GM18858 (cell line): ENCODE data around the gene MYT1.

Experiments used
- ATAC-seq: cut with Tn5 transposase; IDR thresholded peaks from one replicate; pipeline ENCODE4 v1.9.1; 2021; ENCODE audit not compliant: unreplicated experiment

Gene MYT1

DNA sequence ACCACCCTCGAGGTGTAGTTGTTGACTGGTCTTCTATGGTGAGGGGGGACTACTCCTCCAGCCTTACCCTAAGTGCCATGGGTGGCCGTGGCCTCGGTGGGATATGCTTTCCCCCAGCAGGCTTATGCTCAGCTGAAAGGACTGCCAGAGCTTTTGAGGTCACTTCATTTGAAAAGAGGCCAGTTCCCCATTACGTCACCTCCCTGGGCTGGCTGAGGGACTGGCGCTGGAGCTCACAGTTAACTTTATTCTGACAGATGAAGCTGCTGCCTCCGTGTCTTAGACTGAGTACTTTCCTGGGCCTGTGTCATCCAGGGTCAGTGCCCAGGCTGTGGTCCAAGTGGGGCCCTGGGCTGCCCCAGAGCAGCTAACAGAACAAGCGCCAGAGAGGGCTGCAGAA, 48.5 kb downstream of the MYT1 start:
- ATAC-seq: no peak

DNA sequence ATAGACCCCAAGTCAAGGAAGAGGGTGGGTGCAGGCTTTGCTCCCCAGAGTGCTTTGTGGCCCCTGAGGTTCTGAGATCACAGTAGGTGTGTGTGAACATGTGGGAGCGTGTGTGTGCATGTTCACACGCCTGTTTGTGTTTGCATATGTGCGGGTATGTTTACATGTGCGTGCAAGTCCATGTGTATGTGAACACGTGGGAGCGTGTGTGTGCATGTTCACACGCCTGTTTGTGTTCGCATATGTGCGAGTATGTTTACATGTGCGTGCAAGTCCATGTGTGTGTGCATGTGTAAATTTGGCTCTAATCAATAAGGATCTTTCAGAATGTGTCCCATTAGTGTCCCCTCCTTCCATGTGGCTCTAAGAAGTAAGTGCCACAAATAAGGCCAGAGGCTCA, 49.9 kb downstream of the MYT1 start:
- ATAC-seq: no peak

DNA sequence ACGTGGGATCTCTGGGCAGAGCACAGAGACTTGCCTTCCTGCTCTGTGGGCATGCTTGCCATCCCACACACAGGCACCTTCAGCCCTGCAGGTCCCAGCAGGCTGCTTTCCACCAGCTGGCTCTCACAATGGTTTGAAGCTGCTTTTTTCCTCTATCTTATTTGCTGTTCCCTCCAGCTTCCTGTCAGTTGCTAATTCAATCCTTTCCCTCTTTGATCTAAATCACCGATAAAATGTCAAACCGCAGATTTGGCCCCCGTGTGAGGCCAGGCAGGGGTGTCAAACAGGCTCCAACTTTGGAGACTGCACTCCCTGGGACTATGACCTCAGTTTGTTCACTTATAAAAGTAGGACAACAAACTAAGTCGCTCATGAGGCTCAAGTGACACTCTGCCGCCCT, 50.7 kb downstream of the MYT1 start:
- ATAC-seq: no peak

DNA sequence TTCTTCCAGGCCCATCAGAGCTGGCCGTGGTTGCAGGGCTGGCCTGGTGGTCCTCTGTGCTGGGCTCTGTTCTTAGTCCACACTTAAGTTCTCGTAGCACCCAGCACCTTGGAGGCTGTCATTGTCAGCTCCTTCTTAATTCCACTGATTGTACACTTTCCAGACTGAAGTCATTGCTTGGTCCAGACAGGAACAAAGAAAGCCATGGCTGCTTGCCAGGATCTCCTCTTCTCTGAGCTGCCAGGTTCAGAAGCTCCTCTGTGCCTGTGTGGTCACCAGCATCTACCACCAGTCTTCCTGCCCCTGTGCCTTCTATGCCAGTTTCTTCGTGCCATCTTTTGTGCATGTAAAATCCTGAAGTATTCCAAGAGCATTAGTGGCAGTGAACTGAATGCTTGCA, 51.8 kb downstream of the MYT1 start:
- no peak for ATAC-seq

DNA sequence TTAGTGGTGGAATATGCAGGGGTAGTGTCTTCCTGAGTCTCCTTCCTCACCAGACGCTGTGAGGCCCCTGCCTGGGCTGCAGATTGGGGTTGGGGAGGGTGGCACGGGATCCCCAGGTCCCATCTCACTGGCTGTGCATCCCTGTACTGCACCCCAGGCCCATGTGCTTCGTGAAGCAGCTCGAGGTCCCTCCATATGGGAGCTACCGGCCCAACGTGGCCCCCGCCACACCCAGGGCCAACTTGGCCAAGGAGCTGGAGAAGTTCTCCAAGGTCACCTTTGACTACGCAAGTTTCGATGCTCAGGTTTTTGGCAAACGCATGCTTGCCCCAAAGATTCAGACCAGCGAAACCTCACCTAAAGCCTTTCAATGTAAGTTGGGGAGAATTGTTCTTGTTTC, 52.7 kb downstream of the MYT1 start:
- no peak for ATAC-seq

DNA sequence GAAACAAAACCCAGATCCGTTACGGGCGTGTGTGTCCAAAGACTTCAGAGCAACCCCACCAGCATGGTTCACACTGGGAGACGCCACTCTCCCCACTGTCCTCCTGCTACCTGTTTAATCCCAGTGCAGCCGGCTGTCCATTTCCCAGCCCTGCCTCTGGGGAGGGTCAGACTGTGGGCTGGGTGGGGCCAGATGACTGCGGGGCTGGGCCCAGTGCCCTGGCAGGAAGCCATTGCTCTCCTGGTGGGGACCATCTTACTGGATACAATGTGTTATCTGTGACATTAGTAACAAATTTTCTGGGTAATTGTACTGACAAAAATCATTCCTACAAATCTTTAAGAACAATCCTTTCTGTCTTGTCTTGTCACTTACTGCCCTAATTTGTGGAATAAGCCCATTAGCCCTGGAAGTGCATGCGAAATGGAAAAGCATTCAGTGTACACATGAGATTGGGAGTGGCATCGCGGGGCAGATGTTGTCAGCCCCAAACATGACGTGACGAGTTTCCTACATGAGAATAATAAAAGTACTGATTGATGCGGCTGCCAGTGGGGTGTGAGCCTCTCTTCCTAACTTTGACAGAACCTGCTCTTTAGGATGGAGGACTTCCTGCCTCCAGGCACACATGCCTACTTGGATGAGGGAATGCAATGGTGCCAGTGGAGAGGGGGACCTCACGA, 53.4 kb downstream of the MYT1 start:
- ATAC-seq: no peak

DNA sequence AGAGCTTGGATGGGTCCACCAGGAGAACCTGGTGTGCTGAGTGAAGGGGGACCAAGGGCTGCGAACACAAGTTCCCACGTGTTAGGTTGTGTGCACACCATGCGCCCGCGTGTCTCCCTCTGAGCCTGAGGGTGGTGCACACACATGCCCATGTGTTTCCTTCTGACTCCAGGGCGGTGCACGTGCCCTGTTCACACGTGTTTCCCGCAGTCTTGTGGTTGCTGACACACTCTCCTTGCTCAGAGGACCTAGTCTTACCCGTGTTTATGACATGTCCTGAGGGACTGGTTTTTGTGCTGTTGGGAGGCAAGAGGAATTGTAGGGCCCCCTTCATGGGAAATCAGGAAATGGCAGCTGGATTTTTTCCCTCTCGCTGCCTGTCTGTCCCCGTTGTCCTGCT, 55.0 kb downstream of the MYT1 start:
- ATAC-seq: no peak

DNA sequence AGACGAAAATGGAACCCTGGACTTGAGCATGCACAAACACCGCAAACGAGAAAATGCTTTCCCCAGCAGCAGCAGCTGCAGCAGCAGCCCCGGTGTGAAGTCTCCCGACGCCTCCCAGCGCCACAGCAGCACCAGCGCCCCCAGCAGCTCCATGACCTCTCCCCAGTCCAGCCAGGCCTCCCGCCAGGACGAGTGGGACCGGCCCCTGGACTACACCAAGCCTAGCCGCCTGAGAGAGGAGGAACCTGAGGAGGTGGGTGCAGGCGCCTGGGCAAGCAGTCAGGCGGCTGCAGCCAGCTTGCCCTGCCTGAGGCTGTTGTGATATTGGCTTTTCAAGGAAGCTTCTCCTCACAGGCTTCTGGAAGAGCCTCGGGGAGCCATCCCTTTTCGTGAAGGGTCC, 55.5 kb downstream of the MYT1 start:
- no peak for ATAC-seq

DNA sequence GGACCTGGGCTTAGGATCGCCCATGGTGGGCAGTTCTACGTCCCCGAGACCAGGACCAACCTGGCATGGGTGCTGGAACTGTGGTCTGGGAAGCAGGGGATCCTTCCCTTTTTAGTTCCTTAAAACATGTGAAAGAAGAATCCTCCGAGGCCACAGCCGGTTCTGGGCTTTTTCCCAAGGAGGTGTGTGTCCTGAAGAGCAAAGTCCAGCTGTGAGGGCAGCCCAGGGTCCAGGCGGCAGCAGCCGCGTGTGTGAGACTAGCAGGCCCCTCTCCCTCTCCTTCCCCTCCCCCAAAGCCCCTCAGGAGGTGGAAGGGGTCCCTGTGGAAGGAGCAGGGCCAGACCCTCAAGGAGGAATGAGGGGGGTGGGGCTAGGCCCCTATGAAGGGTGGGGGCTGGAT, 56.2 kb downstream of the MYT1 start:
- no peak for ATAC-seq

DNA sequence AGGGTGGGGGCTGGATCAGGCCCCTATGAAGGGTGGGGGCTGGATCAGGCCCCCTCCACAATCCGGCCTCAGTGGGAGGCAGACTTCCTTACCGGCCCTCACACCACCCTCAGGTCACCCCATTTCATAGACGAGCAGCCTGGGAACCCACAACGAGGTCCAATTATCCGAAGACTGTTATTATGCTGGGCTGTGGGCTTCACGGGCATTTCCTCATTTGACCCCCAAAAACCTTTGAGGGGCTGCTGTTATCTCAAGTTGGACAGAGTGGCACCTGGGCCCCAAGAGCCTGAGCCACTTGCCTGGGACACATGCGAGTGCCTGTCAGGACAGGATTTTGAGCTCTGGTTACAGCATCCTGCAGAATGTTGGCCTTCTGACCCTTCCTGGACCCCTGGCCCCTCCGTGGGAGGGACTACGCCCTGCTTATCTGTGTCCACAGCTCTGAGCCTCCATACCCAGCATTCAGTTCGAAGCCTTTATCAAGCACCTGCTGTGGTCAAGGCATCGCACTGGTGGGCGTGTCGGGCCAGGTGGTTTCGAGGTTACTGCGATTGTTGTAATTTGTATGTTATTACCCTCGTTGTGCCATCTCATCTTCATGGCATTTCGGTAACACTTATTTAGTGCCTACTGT, 56.8 kb downstream of the MYT1 start:
- no peak for ATAC-seq

DNA sequence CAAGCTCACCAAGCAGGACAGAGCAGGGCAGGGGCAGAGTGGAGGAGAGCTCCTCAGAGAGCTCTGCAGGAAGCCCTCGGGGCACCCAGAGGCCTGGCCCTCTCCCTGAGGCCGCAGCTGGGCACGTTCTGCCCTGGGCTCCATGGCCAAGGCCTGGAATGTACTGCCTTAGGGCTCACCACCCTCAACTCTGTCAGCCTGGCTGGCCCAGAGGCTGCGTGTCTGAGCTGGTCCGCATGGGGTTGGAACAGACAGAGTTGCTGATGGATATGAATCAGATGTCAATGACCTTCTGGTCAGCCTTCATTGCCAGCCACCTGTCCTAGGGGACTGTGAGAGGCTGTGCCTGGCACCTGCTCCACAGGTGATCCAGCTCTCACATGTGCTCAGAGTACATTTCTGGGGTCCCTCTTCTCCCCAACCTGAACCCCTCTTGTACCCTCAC, 58.1 kb downstream of the MYT1 start:
- ATAC-seq: no peak

DNA sequence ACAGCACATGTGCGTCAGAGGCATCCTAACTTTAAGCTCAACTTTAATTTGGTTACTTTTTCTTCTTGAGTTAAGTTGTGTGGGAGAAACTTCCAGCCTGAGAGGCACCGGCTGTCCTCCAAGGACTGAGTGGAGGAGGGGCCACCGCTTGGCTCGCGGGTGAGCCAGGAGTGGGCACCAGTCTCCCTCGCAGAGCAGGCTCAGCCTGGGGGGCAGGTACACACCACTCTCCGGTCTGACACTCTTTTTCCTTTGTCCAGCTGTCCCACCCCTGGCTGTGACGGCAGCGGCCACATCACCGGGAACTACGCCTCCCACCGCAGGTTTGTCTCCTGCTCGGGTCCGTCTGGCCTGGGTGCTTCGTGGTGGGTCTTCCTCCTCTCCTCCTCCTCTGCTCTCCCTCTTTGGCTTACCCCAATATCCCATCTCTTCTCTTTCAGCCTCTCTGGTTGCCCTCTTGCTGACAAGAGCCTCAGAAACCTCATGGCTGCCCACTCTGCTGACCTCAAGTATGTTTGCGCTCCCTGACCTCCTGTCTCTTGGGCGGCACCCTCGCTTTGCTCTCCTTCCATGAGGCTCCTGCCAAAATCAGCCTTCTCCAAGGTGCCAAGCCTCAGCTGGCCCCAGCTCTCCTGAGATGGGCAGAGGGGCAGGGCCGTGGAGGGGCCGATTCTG, 58.7 kb downstream of the MYT1 start:
- ATAC-seq: no peak

DNA sequence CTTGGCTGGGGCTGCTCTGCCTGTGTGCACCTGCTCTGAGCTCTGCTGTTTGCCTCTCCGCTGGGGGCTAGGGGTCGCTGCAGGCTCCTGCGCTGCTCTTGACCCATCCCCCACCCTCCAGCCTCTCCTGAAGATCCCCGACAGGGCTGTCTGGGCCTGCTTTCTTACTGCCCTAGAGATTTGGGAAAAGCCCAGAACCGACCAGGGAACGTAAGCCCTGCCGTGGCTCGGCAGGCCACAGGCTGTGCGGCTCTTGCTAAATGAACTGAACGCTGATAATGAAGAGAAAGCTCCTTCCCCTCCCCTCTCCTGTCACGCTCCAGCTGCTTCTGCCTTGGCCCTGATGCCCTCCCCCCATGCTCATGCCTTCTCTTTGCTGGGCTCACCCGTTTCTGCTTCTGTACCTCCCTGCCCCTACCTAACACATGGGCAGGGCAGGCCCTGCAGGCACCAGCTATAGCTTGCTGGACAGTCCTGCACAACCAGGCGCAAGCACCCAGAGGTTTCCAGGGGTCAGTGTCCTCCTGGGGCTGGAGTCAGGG, 59.3 kb downstream of the MYT1 start:
- ATAC-seq: no peak

DNA sequence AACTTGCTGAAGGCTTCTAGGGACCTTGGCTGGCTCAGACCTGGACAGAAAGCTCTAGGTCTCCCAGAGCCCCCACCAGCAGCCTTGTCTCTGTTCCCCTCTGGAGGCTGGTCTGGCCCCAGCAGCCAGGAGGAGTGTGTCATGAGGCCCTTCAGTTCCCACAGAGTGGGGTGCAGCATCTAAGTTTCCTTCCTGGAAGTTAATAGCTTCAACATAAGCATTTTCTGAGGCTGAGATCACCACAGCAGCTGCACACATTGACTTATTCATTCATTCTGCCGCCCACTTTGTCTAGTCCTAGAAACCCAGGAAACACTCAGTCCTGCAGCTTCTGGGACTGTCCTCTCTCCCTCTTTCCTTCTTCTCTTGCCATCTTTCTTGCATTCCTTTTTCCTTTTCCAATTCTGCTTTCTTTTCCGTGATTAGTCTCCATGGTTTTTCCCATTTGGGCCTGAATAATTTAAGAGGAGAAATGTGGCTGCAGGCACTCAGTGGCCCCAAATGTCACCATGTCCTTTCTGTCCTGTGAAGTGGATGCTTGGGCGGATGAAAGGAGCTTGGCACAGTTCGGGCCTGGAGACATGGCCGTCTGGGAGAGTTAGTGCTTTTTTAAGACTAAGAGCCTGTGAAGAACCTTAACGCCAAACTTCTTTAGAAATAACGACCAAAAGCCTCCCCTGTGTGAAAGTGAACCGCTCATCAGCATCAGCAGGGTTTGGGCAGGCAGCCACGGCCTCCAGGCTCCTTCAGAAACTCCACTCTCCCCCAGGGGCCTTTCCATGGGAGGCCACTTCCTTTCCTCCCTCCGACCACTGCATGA, 60.3 kb downstream of the MYT1 start:
- no peak for ATAC-seq

DNA sequence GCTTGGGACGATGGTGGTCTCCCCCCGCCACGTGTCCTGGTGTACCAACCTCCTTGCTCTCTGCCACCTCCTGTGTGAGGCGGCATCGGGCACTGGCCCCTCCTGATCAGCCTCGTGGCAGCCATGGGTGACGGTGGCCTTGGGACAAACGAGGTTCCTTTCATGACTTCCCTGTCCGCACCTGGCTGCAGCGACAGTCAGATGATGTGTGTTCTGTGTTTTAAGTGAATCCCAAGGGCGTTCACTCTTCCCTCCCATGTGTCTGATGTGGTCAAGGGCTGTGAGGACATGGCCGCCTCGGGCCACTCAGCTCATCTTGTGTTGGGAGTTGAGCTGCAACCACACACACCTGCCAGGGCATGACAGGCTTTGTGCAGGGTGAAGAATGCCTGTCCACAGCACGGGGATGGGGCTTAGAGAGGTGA, 60.9 kb downstream of the MYT1 start:
- ATAC-seq: no peak

DNA sequence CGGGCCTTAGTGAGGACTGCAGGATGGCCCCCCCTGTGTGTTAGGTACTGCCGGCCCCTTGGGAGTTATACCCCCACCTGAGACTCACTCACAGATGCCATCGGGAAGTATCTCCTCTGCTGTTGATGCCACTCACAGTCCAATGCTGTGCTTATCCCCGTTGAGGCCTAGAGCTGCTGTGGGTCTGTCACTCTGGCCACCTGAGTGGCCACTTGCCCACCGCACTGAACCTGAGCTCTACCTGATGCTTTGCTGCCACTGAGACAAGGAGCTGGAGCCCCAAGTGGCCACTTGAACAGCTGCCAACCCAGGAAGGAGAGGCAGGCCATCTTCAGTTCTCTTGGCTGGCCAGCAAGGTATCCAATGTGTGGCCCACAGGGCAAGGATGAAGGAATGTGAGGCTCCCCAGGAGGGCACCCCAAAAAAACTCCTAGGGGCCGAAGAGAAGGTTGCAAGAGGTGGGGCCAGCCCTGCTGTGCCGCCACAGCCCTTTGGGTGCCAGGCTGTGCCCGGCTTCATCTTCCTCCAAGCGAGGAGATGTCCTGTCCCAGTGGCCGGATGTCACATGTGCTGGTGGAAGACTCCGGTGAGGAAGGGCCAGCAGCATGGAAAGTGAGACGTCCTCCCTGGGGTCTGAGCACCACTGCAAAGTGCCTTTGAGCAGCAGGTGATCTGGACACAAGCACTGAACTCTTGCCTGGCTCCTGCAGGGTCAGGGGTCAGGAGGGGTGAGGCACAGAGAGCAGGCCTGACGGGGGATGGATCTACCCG, 61.8 kb downstream of the MYT1 start:
- no peak for ATAC-seq

DNA sequence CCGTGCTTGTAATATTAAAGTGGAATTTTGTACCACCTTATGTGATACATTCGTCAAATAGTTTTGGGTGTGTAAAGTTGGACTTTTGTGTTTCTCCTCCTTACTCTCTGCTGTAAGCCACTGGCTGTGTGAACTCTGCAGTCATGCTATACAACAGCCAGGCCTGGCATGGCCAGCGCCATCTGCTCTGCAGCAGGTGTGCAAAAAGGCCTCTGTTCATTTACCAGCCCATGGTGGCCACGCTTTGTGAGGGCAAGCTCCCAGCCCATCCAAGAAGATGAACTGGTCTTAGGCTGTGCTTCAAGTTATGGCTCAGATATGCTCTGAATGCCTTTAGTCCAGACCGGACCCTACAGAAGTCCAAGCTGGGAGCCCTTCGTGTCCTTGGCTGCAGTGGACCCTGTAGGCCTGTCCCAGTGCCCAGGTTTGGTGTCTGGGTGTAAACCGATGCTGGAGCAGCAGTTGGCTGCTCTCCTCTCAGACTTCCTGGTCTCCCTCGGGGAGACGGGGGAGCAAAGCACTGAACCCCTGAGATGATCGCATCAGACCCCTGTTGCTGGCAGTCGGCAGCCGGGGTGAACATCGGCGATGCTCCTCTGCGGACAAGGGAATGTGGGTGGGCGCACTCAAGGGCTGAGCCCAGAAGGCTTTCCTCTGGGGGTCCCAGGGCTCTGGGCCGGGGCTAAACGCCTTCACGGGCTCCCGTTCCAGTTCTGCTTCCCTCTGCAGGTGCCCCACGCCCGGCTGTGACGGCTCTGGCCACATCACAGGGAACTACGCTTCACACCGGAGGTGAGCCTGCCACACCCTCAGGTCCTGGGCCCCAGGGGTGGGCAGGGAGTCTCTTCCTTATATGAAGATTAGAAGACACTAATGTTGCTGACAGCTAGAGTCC, 62.7 kb downstream of the MYT1 start:
- no peak for ATAC-seq

DNA sequence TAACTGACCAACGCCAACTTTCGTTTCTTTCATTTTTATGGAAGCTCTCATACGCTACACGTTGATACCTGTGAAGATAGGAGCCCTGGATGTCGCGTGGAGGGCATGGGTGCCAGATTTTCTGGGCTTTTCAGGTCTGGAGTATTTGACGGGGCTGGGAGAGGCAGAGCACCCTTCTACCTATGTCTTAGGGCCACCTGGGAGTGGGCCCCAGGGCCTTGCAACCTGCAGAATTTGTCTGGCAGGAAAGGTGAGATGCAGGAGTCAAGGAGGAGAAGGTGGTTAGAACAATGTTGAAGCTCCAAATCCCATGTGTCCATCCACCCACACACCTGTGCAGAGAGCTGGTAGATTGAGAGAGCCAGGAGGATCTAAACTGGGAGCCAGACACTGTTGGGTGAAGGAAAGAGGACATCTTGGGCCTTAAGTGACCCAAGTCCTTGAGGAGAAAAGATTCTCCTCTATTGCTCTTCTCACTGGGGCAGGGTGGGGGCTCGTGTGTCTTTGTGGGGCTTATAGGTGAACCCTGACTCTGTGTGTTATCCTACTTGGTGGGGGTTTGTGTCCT, 63.9 kb downstream of the MYT1 start:
- ATAC-seq: no peak
